Measurements from ENCODE around the gene ANHX. TPM values are rescaled to one million over a fixed set of nuclear protein-coding genes. Genes with fewer than 3 reads are reported as not detected.
A peak's percentile ranks its signal among the peaks of the same experiment; 100 is the strongest.

The ANHX gene
- total RNA-seq, 1 experiment from 2014 or later, result not detected

DNA sequence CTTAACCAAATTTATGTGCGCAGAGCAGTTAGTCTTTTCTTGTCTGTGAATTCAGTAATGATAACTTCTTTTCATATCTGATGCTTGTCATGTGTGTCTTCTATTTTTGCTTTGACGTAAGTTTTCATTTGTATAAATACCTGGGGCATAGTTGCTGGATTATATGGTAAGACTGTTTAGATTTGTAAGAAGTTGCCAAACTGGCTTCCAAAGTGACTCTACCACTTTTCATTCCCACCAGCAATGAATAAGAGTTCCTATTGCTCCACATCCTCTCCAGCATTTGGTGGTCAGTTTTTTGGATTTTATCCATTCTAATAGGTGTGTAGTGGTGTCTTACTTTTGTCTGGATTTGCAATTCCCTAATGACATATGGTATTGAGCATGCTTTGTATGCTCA, 45.5 kb downstream of the ANHX start:
- no peak for DNase-seq
- no TSS peak for BruUV-seq (replicated peaks)
- TF ChIP-seq, protein P1, sequence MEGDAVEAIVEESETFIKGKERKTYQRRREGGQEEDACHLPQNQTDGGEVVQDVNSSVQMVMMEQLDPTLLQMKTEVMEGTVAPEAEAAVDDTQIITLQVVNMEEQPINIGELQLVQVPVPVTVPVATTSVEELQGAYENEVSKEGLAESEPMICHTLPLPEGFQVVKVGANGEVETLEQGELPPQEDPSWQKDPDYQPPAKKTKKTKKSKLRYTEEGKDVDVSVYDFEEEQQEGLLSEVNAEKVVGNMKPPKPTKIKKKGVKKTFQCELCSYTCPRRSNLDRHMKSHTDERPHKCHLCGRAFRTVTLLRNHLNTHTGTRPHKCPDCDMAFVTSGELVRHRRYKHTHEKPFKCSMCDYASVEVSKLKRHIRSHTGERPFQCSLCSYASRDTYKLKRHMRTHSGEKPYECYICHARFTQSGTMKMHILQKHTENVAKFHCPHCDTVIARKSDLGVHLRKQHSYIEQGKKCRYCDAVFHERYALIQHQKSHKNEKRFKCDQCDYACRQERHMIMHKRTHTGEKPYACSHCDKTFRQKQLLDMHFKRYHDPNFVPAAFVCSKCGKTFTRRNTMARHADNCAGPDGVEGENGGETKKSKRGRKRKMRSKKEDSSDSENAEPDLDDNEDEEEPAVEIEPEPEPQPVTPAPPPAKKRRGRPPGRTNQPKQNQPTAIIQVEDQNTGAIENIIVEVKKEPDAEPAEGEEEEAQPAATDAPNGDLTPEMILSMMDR (IDR thresholded peaks at IDR 0.05; ENCODE audit: unreplicated experiment), result no peak
- H3K4me1 Mint-ChIP-seq (ENCODE audit: low read depth, unreplicated experiment), result no peaks in the 10 kb centered on the region
- H3K27me3 Mint-ChIP-seq (ENCODE audit: unreplicated experiment), result no peaks in the 10 kb centered on the region
- CTCF ChIA-PET, result no interaction called here
- intact Hi-C loops (cut with micrococcal nuclease; ENCODE audit: unreplicated experiment), result no loop called here
- H3K9me3 Mint-ChIP-seq (ENCODE audit: low read depth, unreplicated experiment), result peaks cover 30% of the 10 kb centered on the region
- no peak overlapping the region for H3K27ac Mint-ChIP-seq (ENCODE audit: unreplicated experiment)
- H3K36me3 Mint-ChIP-seq (ENCODE audit: insufficient read depth, unreplicated experiment), result peaks cover 82% of the 10 kb centered on the region
- H3K4me3 Mint-ChIP-seq (ENCODE audit: low read depth, unreplicated experiment), result no peak overlapping the region

DNA sequence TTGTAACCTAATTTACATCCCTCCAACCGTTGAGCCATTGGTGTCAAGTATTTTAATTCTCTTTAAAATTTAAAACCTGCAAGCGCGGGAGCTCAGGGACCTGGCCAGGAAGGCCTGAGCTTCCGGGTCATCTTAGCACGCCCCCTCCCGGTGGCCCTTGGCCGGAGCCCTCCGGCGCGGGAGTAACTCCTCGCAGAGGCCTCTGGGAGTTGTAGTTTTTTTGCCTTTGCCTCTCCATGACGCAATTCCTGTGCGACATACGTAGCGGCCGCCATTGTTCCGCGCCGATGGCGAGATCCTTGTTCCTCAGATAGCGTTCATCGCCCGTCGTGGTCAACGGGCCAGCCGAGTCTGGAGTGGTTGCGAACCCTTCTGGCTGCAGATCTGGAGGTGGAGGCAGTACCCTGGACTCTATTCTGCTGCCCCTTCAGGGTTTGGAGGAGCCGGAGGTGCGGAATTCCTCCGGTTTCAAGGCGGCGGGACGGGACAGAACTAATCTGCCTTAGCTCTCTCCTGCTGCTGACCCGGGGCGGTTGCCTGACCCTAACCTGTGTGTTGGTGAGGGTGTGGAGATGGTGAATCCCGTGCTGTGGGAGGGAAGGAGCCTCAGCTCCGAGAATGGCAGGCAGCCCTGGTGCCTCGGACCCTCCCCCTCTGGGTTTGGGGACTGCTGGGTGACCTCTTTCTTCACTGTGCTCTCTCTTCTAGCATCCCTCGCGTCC, 54.3 kb downstream of the ANHX start, which contains the start of gene ZNF268:
Gene ZNF268 (plus strand): TSS at position 258 of the 722 bp plus-strand sequence. CDS start 503 bp downstream, outside the sequence.
- Mint-ChIP-seq H3K9me3 (ENCODE audit: low read depth, unreplicated experiment) (peaks cover 30% of the 10 kb centered on the region), H3K4me1 (ENCODE audit: low read depth, unreplicated experiment) (peaks cover 10% of the 10 kb centered on the region), H3K4me3 (ENCODE audit: low read depth, unreplicated experiment) (peak within 1 kb of the TSS; percentile 95), H3K27me3 (ENCODE audit: unreplicated experiment) (no peaks in the 10 kb centered on the region), H3K36me3 (ENCODE audit: insufficient read depth, unreplicated experiment) (peaks cover 47% of the 10 kb centered on the region), H3K27ac (ENCODE audit: unreplicated experiment) (peak within 1 kb of the TSS; percentile 89)
- CTCF ChIA-PET, result interaction anchor here (0.7 to 1.3 kb wide), 4 partner anchors 34 to 101 kb away, joined by 3 to 7 read pairs (median 4); partner anchors contain the start of genes ZNF10 and ZNF891
- intact Hi-C loops (cut with micrococcal nuclease; ENCODE audit: unreplicated experiment), result loop anchor here (1.0 kb wide), 1 partner anchor 101 kb away; the partner anchor contains the start of gene ZNF140
- TF ChIP-seq, protein P1 (IDR thresholded peaks at IDR 0.05; ENCODE audit: unreplicated experiment), result peak; percentile 84
- TSS peak; percentile 75 for BruUV-seq (replicated peaks)
- DNase-seq, result peak; percentile 97

DNA sequence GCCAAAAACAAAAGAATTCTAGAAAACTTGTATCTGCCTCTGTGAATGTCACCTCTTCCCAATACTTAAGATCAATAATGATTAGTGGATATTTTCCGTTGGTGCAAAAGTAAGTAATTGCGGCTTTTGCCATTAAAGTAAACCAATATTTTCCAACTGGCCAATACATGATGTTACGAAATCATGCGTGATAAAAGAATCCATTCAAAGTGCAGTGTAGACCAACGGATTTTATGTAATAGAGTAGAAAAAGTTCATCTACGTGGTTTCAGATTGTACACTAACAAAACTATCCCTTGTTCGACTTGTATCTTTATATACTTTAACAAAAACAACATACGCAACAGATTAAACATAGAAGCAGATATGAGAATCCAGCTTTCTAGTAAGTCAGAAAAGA, 55.0 kb downstream of the ANHX start:
- CTCF ChIA-PET, result interaction anchor here (1.0 to 1.3 kb wide), 3 partner anchors 51 to 101 kb away, joined by 3 to 7 read pairs (median 6); partner anchors contain the start of genes ZNF10 and ZNF891
- no TSS peak for BruUV-seq (replicated peaks)
- Mint-ChIP-seq H3K4me1 (ENCODE audit: low read depth, unreplicated experiment) (peaks cover 10% of the 10 kb centered on the region), H3K9me3 (ENCODE audit: low read depth, unreplicated experiment) (peaks cover 34% of the 10 kb centered on the region), H3K36me3 (ENCODE audit: insufficient read depth, unreplicated experiment) (peaks cover 43% of the 10 kb centered on the region), H3K27me3 (ENCODE audit: unreplicated experiment) (no peaks in the 10 kb centered on the region), H3K4me3 (ENCODE audit: low read depth, unreplicated experiment) (no peak overlapping the region), H3K27ac (ENCODE audit: unreplicated experiment) (no peak overlapping the region)
- no peak for DNase-seq
- TF ChIP-seq, protein P1 (IDR thresholded peaks at IDR 0.05; ENCODE audit: unreplicated experiment), result no peak
- intact Hi-C loops (cut with micrococcal nuclease; ENCODE audit: unreplicated experiment), result loop anchor here (1.0 kb wide), 1 partner anchor 100 kb away; the partner anchor contains the start of gene ZNF140

DNA sequence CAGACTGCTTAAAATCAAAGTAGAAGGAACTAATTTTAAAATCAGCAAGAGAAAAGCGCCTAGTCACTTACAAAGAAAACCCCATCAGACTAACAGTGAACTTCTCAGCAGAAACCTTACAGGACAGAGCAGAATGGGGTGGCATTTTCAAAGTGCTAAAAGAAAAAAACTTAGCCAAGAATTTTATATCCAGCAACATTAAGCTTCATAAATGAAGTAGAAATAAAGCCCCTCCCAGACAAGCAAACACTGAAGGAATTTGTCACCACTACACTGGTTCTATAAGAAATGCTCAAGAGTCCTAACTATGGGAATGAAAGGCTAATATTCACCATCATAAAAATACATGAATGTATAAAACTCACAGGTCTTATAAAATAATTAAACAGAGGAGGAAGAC, 60.8 kb downstream of the ANHX start:
- no TSS peak for BruUV-seq (replicated peaks)
- Mint-ChIP-seq H3K4me1 (ENCODE audit: low read depth, unreplicated experiment) (no peaks in the 10 kb centered on the region), H3K36me3 (ENCODE audit: insufficient read depth, unreplicated experiment) (no peaks in the 10 kb centered on the region), H3K9me3 (ENCODE audit: low read depth, unreplicated experiment) (peaks cover 31% of the 10 kb centered on the region), H3K4me3 (ENCODE audit: low read depth, unreplicated experiment) (no peak overlapping the region), H3K27ac (ENCODE audit: unreplicated experiment) (no peak overlapping the region), H3K27me3 (ENCODE audit: unreplicated experiment) (no peaks in the 10 kb centered on the region)
- DNase-seq, result no peak
- TF ChIP-seq, protein P1 (IDR thresholded peaks at IDR 0.05; ENCODE audit: unreplicated experiment), result no peak
- intact Hi-C loops (cut with micrococcal nuclease; ENCODE audit: unreplicated experiment), result loop anchor here (5.0 kb wide), 1 partner anchor 43 kb away; the partner anchor contains the start of genes ZNF10 and ZNF891
- CTCF ChIA-PET, result interaction anchor here (0.7 kb wide), 1 partner anchor 1292 kb away, joined by 3 read pairs; no protein-coding TSS in a partner anchor

Data from Calu3 (cell line).